Large intestine (tissue), 3 donors: Measurements from ENCODE around the gene ATP2C2. TPM values are rescaled to one million over a fixed set of nuclear protein-coding genes. Genes with fewer than 3 reads are reported as not detected.

Experiments used
- DNase-seq, 2 donors: peaks; one replicate each; pipeline versions ENCODE4 v3.0.0 to v3.0.0-alpha.2; 2013
- H3K27ac ChIP-seq: one replicate; pipeline ENCODE4 v1.5.1; 2013; ENCODE audit warnings: low read length
- H3K27me3 ChIP-seq: 2 replicates; pipeline ENCODE4 v1.6.1; 2013; ENCODE audit warnings: low read length; ENCODE audit not compliant: control insufficient read depth, insufficient read depth
- H3K36me3 ChIP-seq: 2 replicates; pipeline ENCODE4 v1.6.1; 2013; ENCODE audit warnings: low read length; ENCODE audit not compliant: control insufficient read depth, insufficient read depth
- H3K4me1 ChIP-seq: one replicate; pipeline ENCODE4 v1.6.1; 2013; ENCODE audit warnings: low read length; ENCODE audit not compliant: control insufficient read depth, insufficient read depth
- H3K4me3 ChIP-seq: one replicate; pipeline ENCODE4 v1.5.1; 2013; ENCODE audit warnings: low read length
- H3K9me3 ChIP-seq: one replicate; pipeline ENCODE4 v1.6.1; 2013; ENCODE audit warnings: mild to moderate bottlenecking, low read depth, low read length, moderate library complexity; ENCODE audit not compliant: control insufficient read depth
- whole genome bisulfite sequencing: methylation state at CpG from one replicate; pipeline ENCODE4 v1.1.5; 2013; ENCODE audit warnings: low lambda C conversion rate; ENCODE audit not compliant: insufficient coverage; 5-methylcytosine and 5-hydroxymethylcytosine counted together
- polyA plus RNA-seq: library from polyadenylated mRNA; unstranded; fragments of 120-200 nt; gene quantifications from one replicate; pipeline ENCODE4 v1.2.1, GENCODE V29; 2013

The ATP2C2 gene
- polyA plus RNA-seq, 1 donor: 17.4 TPM

DNA sequence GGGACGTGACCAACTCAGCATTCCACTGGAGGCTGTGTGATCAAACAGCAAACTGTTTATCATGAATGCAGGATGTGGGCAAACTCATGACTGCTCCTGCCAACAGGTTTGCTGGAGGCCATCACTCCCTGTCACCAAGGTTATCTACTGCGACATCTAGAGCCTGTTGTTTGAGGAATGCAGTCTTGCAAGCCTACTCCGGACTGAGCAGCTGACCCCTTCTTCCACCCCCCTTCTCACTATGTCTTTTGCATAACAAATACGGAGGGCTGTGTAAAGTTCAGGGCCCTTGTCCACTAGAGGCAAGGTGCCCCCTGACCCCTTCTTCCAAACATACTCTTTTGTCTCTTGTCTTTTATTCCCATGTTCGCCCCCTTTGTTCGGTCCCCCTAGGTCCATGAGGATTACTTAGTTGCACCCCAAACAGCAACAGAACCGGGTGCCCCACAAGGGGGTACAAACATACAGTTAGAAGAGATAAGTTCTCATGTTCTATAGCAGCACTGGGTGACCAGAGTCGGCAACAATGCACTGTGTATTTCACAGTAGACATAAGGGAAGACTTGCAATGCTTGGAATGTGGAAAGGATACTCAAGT, 107.4 kb downstream of the ATP2C2 start:
- Histone ChIP-seq H3K27ac (no peak overlapping the region), H3K36me3 (peaks cover 15% of the 10 kb centered on the region), H3K9me3 (peaks cover 6% of the 10 kb centered on the region), H3K27me3 (no peaks in the 10 kb centered on the region), H3K4me3 (no peak overlapping the region), H3K4me1 (no peaks in the 10 kb centered on the region)
- DNase-seq: no peak
- WGBS: 100% methylated on average over 2 of the region's 8 CpGs

DNA sequence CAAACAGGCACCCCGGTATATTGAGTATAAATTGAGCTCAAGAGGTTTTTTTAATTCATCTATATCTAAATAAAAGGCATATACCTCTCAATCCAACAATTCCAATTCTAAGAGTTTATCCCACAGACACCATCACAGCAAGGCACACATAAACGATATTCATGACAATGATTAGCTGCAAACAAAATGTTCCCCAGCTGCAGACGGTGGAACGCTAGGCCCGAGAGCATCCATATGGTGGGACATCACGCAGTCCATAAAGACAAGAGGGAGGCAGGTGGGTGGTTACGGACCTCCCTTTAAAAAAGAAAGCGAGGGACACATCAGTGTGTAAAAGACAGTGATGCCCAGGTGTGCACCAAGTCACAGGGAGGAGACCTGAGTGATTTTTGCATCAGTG, 108.1 kb downstream of the ATP2C2 start:
- H3K36me3 ChIP-seq: peaks cover 15% of the 10 kb centered on the region
- no peak for DNase-seq
- H3K27ac ChIP-seq: no peak overlapping the region
- H3K4me1 ChIP-seq: no peaks in the 10 kb centered on the region
- H3K27me3 ChIP-seq: no peaks in the 10 kb centered on the region
- WGBS: 100% methylated on average over 1 of the region's 8 CpGs
- peaks cover 3% of the 10 kb centered on the region for H3K9me3 ChIP-seq
- no peak overlapping the region for H3K4me3 ChIP-seq

DNA sequence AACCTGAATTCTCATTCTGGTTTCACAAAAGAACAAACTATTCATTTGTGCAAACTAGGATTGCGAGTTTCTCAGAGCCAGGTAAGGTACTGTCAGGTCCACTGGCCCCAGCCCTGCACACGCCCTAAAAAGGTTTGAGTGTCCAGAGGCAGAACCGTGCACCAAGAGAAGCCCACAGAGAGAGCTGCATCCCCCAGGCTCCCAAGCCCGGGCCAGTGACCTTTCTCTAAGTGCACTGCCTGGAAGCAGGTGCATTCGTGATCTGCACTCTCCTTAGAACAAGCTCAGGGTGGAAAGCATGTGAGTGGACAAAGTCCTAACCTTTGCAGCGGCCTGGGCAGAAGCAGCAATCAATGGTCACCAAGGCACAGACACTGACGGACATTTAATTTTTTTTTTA, 109.3 kb downstream of the ATP2C2 start:
- DNase-seq: no peak
- no CpG with 5 or more reads among the region's 7 CpGs for WGBS

DNA sequence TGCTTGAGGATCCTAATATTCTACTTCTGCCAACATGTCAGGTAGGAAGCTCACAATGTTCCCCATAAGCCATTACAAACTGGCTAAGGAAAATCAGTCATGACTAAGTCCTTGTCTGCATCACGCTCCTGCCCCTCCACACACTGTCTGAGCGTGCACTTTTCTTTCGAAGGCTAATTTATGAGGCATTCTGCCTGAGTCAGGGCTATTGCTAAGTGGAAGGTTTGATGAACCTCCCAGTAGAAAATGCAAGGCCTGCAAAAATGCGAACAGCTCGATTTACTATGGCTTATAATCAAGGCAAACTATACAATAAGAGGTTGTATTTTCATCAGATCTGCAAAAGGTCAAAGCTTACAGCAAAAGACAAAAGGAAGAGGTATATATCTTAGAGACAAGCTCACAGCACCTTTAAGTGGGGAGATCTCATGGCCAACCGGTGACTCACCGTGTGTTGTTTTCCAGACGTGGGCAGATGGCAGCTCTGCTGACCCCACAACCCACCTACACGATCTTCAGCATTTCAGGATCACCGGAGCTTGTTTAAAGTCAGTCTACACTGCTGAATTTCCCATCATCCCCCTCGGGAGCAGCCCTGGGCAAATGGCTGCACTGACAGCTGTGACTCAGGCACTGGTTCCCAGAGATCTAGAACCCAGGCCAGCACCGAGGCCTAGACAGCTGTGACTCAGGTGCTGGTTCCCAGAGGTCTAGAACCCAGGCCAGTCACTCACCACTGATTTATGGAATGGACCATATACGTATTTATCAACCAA, 110.0 kb downstream of the ATP2C2 start:
- Histone ChIP-seq H3K36me3 (peaks cover 29% of the 10 kb centered on the region), H3K4me3 (no peak overlapping the region), H3K27ac (no peak overlapping the region), H3K27me3 (no peaks in the 10 kb centered on the region), H3K9me3 (no peaks in the 10 kb centered on the region), H3K4me1 (no peaks in the 10 kb centered on the region)
- no CpG with 5 or more reads among the region's 13 CpGs for WGBS
- DNase-seq: peak in 1 of 2 donors; percentile 29

More for the DNA sequence above, 109.3 kb downstream of the ATP2C2 start:
- Histone ChIP-seq H3K9me3 (no peaks in the 10 kb centered on the region), H3K27me3 (no peaks in the 10 kb centered on the region), H3K4me1 (no peaks in the 10 kb centered on the region), H3K36me3 (peaks cover 24% of the 10 kb centered on the region), H3K27ac (no peak overlapping the region), H3K4me3 (no peak overlapping the region)

DNA sequence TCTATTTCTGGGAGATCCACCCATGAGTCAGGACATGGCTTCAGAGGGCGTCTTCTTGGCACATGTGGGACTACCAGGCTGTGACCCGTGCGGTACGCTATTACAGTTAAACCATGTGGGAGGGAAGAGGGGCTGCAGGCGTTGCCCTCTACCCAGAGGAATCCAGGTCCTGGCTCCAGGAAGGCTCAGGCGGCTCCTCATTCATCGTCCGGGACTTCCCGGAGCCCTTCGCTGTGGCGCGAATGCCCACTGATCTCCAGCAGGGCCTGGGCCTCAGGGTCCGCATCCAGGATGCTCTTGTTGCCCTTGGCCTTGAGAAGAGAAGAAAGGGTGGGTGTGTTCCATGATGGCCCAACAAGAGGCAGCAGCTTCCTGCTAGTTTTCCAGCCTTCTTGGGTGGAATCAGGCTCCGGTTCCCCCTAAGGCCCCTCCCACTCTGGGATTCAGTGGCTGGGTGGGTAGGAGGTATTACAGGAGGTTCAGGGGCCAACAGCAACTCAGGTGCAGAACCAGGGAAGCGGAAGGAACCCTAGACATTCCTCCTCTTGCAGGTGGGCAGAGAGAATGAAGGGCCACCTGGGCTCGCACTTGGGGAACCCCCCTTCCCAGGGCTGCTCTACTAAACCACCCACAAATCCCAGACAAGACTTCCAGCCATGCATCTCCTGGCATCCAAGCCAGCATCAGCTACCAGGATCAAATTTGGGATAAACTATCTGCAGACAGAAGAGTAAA, 111.5 kb downstream of the ATP2C2 start:
- DNase-seq: no peak

DNA sequence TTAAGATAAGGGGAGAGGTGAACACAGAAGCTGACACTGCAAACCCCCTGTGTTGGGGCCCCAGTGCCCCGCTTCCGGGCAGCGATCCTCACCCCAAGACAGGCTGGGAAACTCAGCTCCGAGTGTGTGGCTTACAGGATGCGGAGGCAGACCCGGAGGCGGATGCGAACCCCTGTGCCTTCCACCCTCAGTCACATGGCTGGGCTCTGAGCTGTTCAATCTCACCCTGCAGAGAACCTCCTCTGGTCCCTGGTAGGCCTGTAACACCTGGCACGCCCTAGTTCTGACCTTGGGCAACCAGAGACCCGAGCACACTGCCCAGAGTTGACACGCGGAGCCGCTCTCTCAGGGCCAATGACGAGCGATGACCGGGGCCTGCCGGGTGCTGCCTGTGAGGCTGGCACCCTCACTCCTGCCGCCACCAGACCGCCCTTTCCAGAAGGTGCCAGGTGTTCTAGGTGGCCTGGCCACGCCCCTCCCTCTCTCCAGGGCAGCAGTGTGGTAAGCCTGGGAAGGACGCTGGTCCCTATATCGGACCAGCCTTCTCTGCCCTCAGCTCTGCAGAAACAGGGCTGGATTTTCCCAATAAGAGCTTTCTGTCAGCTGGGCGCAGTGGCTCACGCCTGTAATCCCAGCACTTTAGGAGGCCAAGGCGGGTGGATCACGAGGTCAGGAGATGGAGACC, 112.9 kb downstream of the ATP2C2 start:
- H3K27me3 ChIP-seq: no peaks in the 10 kb centered on the region
- no peak overlapping the region for H3K4me3 ChIP-seq
- WGBS: no CpG with 5 or more reads among the region's 26 CpGs
- H3K4me1 ChIP-seq: no peaks in the 10 kb centered on the region
- H3K36me3 ChIP-seq: peaks cover 42% of the 10 kb centered on the region
- H3K27ac ChIP-seq: no peak overlapping the region
- no peaks in the 10 kb centered on the region for H3K9me3 ChIP-seq
- no peak for DNase-seq

More for the DNA sequence above, 111.5 kb downstream of the ATP2C2 start:
- 100% methylated on average over 1 of the region's 16 CpGs for WGBS
- H3K4me3 ChIP-seq: no peak overlapping the region
- no peaks in the 10 kb centered on the region for H3K9me3 ChIP-seq
- H3K36me3 ChIP-seq: peaks cover 34% of the 10 kb centered on the region
- H3K27me3 ChIP-seq: no peaks in the 10 kb centered on the region
- H3K4me1 ChIP-seq: no peaks in the 10 kb centered on the region
- H3K27ac ChIP-seq: no peak overlapping the region

DNA sequence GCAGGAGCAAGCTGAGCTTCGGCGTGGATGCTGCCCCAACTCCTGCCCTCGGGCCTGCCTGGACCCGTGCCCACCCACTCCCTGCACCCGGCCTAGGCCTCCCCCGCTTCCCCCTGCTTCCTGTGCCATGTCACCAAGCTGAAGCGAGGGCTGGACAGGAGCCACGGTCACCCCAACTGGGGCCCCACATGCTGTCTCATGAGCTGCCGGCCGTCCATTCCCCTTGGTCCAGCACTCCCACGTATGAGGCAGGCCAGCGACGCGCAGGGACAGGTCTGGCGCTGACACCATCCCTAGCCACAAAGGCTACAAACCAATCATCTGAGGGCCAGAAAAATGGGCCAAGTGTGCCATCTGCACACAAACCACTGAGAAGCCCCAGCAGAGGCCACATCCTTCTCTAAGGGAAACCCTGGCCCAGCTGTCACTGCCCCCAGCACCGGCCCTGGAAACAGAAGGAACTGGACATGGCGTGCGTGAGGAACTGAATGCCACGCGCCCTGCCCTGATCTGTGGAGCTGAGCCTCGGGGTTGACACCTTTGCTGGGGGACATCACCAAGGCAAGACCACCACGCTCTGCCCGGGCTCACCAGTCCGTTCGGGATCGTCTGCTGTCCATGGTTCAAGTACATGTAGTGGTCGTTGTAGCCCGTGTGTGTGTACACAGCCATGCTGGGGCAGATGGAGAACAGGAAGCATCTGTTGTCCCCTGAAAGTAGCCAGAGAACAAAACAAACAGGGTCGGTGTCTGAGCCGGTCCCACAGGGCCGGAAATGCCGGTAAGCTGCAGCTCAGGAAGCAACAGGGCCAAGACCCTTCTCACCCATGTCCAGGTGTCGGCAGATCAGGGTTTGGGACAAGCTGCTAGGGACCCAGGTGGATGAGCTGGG, 113.9 kb downstream of the ATP2C2 start:
- no peak for DNase-seq
- H3K4me1 ChIP-seq: no peaks in the 10 kb centered on the region
- H3K27ac ChIP-seq: no peak overlapping the region
- H3K4me3 ChIP-seq: no peak overlapping the region
- H3K36me3 ChIP-seq: peaks cover 51% of the 10 kb centered on the region
- no peaks in the 10 kb centered on the region for H3K9me3 ChIP-seq
- WGBS: no CpG with 5 or more reads among the region's 33 CpGs
- no peaks in the 10 kb centered on the region for H3K27me3 ChIP-seq

DNA sequence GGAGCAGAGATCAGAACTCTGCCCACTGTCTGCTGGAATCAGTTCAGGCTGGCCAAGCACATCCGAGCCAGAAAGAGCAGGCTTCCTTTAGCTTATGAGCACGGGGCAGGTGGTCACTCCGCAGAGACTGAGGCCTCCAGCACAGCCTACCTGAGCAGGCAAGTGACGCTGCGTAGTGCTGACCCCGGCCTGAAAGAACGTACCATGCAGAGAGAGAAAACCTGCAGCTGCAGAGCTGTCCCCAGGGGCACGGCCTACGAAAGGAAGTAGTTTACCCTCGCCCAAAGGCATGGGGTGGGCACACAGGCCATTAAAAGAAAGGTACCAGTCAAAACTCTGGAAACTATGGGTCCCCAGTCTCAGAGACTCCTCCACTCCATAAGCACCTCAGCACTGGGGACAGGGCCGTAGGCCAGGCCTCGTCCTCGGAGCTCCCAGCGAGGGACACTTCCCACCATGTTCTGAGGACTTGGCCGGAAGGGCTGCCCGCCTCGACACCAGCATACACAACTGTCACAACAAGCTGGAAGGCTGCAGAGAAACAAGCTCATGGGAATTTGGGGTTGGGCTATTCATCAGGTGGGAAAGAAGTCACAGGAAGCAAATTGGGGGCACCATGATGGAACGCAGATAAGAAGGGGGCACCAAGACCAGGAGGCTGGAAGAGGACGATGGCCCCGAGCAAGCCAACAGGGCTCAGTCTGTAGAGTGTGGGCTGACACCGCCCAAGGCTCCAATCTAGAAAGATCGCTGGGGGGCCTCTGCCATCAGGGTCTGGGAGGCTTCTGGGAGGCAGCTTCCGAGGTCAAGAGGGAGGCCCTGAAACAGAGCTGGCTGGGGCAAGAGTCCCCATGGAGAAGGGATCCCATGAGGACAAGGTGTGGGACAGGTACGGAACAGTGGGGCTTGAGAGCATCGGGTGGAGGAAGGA, 114.9 kb downstream of the ATP2C2 start:
- WGBS: no CpG with 5 or more reads among the region's 25 CpGs
- DNase-seq: no peak
- Histone ChIP-seq H3K9me3 (no peaks in the 10 kb centered on the region), H3K27ac (no peak overlapping the region), H3K36me3 (peaks cover 55% of the 10 kb centered on the region), H3K4me3 (no peak overlapping the region), H3K27me3 (no peaks in the 10 kb centered on the region), H3K4me1 (no peaks in the 10 kb centered on the region)
